MCF 10A (cell line): Measurements from ENCODE around the gene RMRP. TPM values are rescaled to one million over a fixed set of nuclear protein-coding genes. Genes with fewer than 3 reads are reported as not detected.
A peak's percentile ranks its signal among the peaks of the same experiment; 100 is the strongest.

ENCODE experiments used
- BruUV-seq: library from RNA; stranded (reverse); fragments of 400-500 nt; replicated peaks from 2 replicates; lab custom pipeline; 2021; lab: Mats Ljungman, UMichigan
- CTCF ChIA-PET: fragments of 300-600 bp; sonication (Branson Sonifier 250); formaldehyde crosslinking; extraction: SDS; loops from one replicate; lab custom pipeline; 2021; ENCODE audit warnings: antibody characterized with exemption, inconsistent platforms; lab: Yijun Ruan, JAX
- POLR2A ChIA-PET: fragments of 300-600, 350-650 bp; sonication (Branson Sonifier 250); formaldehyde crosslinking; extraction: SDS; loops from one replicate; lab custom pipeline; 2020; ENCODE audit warnings: antibody characterized with exemption, inconsistent platforms; lab: Yijun Ruan, JAX
- DNase-seq: peaks from one replicate; pipeline ENCODE4 v3.0.0-alpha.2; 2018; ENCODE audit not compliant: unreplicated experiment
- H3K27ac Mint-ChIP-seq: one replicate; pipeline ENCODE4 v1.8.0; 2022; ENCODE audit warnings: mild to moderate bottlenecking, low read depth, mixed read lengths; ENCODE audit not compliant: unreplicated experiment
- H3K27me3 Mint-ChIP-seq: one replicate; pipeline ENCODE4 v1.8.0; 2022; ENCODE audit warnings: mixed read lengths; ENCODE audit not compliant: insufficient read depth, unreplicated experiment
- H3K36me3 Mint-ChIP-seq: one replicate; pipeline ENCODE4 v1.8.0; 2022; ENCODE audit warnings: mild to moderate bottlenecking, moderate library complexity, mixed read lengths; ENCODE audit not compliant: insufficient read depth, unreplicated experiment
- H3K4me1 Mint-ChIP-seq: one replicate; pipeline ENCODE4 v1.8.0; 2022; ENCODE audit warnings: mixed read lengths; ENCODE audit not compliant: insufficient read depth, unreplicated experiment
- H3K4me3 Mint-ChIP-seq: one replicate; pipeline ENCODE4 v1.8.0; 2022; ENCODE audit warnings: mild to moderate bottlenecking, moderate library complexity, mixed read lengths; ENCODE audit not compliant: unreplicated experiment
- H3K9me3 Mint-ChIP-seq: one replicate; pipeline ENCODE4 v1.8.0; 2022; ENCODE audit warnings: mixed read lengths; ENCODE audit not compliant: unreplicated experiment
- intact Hi-C: fragments of 100-400 bp; cut with micrococcal nuclease; formaldehyde crosslinking; loops from 2 replicates; pipeline ENCODE4 v1.14.1; 2022
- total RNA-seq: library from RNA; stranded (reverse); gene quantifications from 2 replicates; pipeline ENCODE4 v1.2.3, GENCODE V29; 2022
- TF ChIP-seq, protein P1 (sequence below): fragments of 200-600 bp; IDR thresholded peaks from one replicate; pipeline ENCODE4 v1.8.0; 2022; ENCODE audit warnings: antibody characterized with exemption, mild to moderate bottlenecking; ENCODE audit not compliant: unreplicated experiment

Gene RMRP
- total RNA-seq, 1 experiment from 2014 or later: 13,245 TPM

DNA sequence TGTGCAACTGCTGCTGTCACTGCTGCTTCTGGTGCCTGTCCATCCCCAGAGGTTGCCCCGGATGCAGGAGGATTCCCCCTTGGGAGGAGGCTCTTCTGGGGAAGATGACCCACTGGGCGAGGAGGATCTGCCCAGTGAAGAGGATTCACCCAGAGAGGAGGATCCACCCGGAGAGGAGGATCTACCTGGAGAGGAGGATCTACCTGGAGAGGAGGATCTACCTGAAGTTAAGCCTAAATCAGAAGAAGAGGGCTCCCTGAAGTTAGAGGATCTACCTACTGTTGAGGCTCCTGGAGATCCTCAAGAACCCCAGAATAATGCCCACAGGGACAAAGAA lies 16.2 kb upstream of the RMRP start:
- intact Hi-C loops: no loop called here
- TF ChIP-seq, protein P1, sequence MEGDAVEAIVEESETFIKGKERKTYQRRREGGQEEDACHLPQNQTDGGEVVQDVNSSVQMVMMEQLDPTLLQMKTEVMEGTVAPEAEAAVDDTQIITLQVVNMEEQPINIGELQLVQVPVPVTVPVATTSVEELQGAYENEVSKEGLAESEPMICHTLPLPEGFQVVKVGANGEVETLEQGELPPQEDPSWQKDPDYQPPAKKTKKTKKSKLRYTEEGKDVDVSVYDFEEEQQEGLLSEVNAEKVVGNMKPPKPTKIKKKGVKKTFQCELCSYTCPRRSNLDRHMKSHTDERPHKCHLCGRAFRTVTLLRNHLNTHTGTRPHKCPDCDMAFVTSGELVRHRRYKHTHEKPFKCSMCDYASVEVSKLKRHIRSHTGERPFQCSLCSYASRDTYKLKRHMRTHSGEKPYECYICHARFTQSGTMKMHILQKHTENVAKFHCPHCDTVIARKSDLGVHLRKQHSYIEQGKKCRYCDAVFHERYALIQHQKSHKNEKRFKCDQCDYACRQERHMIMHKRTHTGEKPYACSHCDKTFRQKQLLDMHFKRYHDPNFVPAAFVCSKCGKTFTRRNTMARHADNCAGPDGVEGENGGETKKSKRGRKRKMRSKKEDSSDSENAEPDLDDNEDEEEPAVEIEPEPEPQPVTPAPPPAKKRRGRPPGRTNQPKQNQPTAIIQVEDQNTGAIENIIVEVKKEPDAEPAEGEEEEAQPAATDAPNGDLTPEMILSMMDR: no peak
- DNase-seq: no peak
- no TSS peak for BruUV-seq
- no peak overlapping the region for H3K27ac Mint-ChIP-seq
- no peaks in the 10 kb centered on the region for H3K27me3 Mint-ChIP-seq
- H3K9me3 Mint-ChIP-seq: no peaks in the 10 kb centered on the region
- H3K4me3 Mint-ChIP-seq: no peak overlapping the region
- H3K4me1 Mint-ChIP-seq: peaks cover 17% of the 10 kb centered on the region
- ChIA-PET POLR2A (interaction anchor here (1.0 to 2.3 kb wide), 3 partner anchors 8 to 17 kb away, joined by 3 to 9 read pairs (median 4); no protein-coding TSS in a partner anchor), CTCF (interaction anchor here (0.7 to 0.8 kb wide), 2 partner anchors 15 to 1270 kb away, joined by 4 to 5 read pairs; no protein-coding TSS in a partner anchor)
- H3K36me3 Mint-ChIP-seq: no peaks in the 10 kb centered on the region

DNA sequence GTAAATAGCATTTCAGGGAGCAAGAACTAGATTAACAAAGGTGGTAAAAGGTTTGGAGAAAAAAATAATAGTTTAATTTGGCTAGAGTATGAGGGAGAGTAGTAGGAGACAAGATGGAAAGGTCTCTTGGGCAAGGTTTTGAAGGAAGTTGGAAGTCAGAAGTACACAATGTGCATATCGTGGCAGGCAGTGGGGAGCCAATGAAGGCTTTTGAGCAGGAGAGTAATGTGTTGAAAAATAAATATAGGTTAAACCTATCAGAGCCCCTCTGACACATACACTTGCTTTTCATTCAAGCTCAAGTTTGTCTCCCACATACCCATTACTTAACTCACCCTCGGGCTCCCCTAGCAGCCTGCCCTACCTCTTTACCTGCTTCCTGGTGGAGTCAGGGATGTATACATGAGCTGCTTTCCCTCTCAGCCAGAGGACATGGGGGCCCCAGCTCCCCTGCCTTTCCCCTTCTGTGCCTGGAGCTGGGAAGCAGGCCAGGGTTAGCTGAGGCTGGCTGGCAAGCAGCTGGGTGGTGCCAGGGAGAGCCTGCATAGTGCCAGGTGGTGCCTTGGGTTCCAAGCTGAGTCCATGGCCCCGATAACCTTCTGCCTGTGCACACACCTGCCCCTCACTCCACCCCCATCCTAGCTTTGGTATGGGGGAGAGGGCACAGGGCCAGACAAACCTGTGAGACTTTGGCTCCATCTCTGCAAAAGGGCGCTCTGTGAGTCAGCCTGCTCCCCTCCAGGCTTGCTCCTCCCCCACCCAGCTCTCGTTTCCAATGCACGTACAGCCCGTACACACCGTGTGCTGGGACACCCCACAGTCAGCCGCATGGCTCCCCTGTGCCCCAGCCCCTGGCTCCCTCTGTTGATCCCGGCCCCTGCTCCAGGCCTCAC lies 15.6 kb upstream of the RMRP start, which contains the start of gene CA9:
TSS of gene CA9 (plus strand) at position 797 of the 893 bp plus-strand sequence. CDS start at position 829, 32 bp downstream.
- intact Hi-C loops: no loop called here
- Mint-ChIP-seq H3K27ac (no peak within 1 kb of the TSS), H3K27me3 (no peaks in the 10 kb centered on the region), H3K36me3 (no peaks in the 10 kb centered on the region), H3K4me1 (peaks cover 17% of the 10 kb centered on the region), H3K9me3 (no peaks in the 10 kb centered on the region), H3K4me3 (no peak within 1 kb of the TSS)
- peak; percentile 65 for DNase-seq
- CTCF ChIA-PET: interaction anchor here (0.8 to 1.1 kb wide), 4 partner anchors 15 to 117 kb away, joined by 3 to 5 read pairs (median 3); no protein-coding TSS in a partner anchor
- POLR2A ChIA-PET: interaction anchor here (1.0 to 2.3 kb wide), 4 partner anchors 8 to 18 kb away, joined by 3 to 9 read pairs (median 6); no protein-coding TSS in a partner anchor
- BruUV-seq: no TSS peak
- TF ChIP-seq, protein P1: no peak

DNA sequence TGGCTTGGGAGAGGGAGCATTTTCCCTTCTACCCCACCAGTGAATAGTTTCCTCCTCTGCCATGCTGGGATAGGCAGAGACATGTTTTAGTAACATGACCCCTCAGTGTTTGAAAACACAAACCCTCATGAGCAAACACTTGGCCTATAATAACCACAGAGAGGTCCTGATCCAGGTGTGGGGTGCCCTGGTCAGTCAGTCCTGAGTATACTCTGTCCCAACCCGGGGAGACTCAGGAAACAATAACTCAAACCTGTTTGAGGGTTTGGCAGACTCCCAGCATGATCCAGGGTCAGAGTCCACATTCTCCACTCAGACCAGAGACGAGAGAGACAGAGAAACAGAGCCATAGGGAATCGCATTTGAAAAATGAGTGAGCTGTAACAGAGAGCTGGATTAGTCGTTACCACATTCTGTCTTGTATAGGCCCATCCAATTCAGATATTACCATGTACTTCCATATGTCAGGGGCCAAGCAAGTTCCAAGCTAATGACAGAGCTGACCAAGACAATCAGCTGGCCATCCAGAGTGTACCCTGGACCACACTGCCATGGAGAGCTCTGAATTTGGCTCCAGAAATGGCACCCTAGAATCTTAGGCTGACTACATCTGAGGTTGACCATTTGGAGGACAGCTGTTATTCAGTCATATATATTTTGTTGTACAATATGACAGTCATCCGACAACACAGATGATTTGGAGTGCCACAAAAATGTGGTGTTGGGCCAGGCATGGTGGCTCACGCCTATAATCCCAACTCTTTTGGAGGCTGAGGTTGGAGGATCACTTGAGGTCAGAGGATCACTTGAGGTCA lies 11.7 kb upstream of the RMRP start:
- peak; percentile 38 for DNase-seq
- no TSS peak for BruUV-seq
- ChIA-PET POLR2A (interaction anchor here (0.7 to 1.6 kb wide), 5 partner anchors 10 to 209 kb away, joined by 3 to 6 read pairs (median 3); partner anchors contain the start of genes CREB3 and TLN1), CTCF (interaction anchor here (0.6 to 3.9 kb wide), 7 partner anchors 11 to 143 kb away, joined by 3 to 24 read pairs (median 3); partner anchors contain the start of genes CCDC107 and RMRP)
- H3K4me3 Mint-ChIP-seq: no peak overlapping the region
- TF ChIP-seq, protein P1: no peak
- intact Hi-C loops: no loop called here
- H3K4me1 Mint-ChIP-seq: peaks cover 15% of the 10 kb centered on the region
- no peaks in the 10 kb centered on the region for H3K27me3 Mint-ChIP-seq
- no peaks in the 10 kb centered on the region for H3K9me3 Mint-ChIP-seq
- no peaks in the 10 kb centered on the region for H3K36me3 Mint-ChIP-seq
- no peak overlapping the region for H3K27ac Mint-ChIP-seq
